ENCODE results near the gene TADA2B.

DNA sequence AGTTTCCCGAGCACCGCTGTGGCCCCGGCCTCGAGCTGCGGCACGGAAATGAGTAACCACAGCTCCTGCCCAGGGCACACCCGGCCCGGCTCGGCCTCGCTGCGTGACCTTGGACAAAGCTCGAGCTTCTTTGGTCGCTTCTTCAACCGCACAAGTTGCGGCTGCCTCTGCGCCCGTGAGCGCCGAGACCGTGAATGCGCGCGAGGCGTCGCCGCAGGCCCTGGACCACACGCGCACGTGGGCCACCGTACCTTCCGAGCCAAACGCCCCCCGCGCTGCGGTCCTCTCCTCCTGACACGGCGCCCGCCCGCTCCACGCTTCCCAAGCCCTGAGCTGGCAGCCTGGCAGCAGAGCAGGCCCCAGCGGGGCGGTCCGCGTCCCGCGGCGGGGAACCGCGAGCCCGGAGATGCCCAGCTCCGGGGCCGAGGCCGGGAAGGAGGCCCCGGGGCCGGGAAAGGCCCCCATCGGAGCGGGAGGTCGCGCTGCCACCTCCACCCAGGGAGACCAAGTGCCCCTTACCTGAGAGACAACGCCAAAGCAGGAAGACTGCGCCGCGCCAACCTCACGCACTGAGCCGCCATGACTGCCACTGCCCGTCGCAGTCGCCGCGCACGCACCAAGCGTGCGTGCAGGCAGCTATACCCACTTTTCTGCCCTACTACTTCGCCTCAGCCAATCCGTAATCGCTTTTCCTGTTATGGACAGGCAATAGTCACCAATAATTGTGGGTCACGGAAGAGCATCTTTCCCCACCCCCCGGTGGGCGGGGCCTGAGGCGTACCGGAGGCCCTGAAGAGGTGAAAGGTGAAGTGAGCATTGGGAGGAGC is 24.5 kb downstream of the TADA2B start, which contains the start of gene GRPEL1:
- TF ChIP-seq YY1 (IDR thresholded peaks at IDR 0.05) (peak; percentile 94), REST (IDR thresholded peaks at IDR 0.05) (peak; percentile 84), CTCF (IDR thresholded peaks at IDR 0.05; ENCODE audit: low read depth, low read length, missing input control) (no peak), JUND (IDR thresholded peaks at IDR 0.05) (peak in 1 of 2 donors; percentile 12), RXRA (IDR thresholded peaks at IDR 0.05) (peak; percentile 74 to 87), GABPA (IDR thresholded peaks at IDR 0.05 in 1 of 2, conservative IDR thresholded peaks at IDR 0.05 in 1 of 2) (peak in 1 of 2 donors; percentile 67), MAX (IDR thresholded peaks at IDR 0.05) (no peak), FOXA1 (IDR thresholded peaks at IDR 0.05) (peak; percentile 53), SP1 (IDR thresholded peaks at IDR 0.05) (peak; percentile 97), RAD21 (IDR thresholded peaks at IDR 0.05) (peak in 1 of 2 donors; percentile 32), HNF4A (conservative IDR thresholded peaks at IDR 0.05) (peak; percentile 37 to 38)
